Measurements from ENCODE around the gene RMND5B. TPM values are rescaled to one million over a fixed set of nuclear protein-coding genes. Genes with fewer than 3 reads are reported as not detected.

RMND5B gene
- total and polyA plus RNA-seq, 10 of the 15 experiments (the other 5 are each of a cell fraction or from before 2014, with no cell fraction given) = 1.6 to 50.7 (median 30.9) TPM

DNA sequence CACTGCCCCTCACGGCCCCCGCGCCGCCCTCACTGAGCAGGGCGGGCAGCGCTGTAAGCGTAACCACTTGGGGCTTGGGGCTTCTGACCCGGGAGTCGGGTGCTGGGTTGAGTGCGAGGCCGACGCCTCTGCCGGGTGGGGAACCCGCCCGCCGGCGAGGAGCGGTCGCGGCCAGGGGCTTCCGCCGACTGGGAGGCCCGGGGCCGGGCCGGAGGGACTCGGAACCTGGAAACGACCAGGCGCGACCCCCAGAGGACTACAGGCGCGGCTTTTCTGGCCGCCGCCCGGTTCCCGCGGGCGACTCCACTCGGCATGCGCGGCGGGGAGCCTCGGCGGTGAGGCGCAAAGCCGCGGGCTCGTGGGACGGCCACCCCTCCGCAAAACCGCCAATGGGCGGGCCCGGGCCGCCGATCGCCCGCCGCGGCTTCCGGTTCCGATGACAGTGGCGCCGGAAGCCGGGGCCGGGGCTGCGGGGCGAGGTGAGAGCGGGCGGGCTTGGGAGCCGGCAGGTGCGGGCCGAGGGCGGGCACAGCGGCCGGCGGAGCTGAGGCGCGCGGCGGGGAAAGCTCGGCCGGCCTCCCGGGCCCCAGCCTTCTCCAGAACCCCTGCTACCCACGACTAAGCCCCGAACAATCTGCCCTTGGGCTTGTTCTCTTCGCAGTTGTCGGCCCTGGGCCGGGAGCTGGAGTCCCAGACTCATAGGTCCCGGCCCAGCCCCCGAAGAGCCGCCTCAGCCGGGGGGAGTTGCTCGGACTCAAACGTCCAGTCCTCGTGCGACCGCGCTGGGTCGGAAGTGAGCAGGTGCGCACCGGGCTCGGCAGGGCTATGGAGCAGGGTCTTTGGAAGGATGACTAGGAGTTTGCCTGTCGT, at the start of gene RMND5B (continued):
- TF ChIP-seq, protein P1, sequence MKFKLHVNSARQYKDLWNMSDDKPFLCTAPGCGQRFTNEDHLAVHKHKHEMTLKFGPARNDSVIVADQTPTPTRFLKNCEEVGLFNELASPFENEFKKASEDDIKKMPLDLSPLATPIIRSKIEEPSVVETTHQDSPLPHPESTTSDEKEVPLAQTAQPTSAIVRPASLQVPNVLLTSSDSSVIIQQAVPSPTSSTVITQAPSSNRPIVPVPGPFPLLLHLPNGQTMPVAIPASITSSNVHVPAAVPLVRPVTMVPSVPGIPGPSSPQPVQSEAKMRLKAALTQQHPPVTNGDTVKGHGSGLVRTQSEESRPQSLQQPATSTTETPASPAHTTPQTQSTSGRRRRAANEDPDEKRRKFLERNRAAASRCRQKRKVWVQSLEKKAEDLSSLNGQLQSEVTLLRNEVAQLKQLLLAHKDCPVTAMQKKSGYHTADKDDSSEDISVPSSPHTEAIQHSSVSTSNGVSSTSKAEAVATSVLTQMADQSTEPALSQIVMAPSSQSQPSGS (IDR thresholded peaks at IDR 0.05; ENCODE audit: low read length) = no peak

DNA sequence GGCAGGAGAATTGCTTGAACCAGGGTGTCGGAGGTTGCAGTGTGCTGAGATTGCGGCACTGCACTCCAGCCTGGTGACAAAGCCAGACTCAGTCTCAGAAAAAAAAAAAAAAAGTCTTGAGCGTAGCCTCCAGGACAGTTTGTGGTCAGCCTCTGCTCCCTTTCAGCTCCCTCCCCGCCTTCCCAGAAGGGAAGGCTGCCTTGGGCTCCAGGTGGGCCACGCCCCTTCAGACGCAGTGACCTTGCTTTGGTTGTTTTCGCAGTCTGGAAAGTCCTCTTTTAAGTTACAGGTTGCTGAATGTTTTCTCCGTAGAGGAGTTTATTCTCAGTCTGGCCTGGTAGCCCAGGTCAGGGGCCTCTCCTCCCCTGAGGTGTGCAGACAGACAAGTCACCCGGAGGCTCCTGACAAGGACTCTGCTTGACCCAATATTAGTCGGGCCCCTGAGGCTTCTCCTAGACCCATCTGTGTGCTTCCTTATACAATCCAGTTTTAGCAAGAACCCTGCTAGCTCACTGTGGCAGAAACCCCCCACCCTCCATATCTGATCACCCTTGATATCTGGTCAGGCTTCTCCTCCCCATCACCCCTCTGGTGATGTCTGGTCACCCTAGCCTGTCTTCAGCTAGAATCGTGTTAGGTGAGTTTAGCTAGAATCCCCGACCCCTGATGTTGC, 49.1 kb upstream of the RMND5B start:
- WGBS (ENCODE audit: insufficient coverage, insufficient replicate concordance, low lambda C conversion rate, missing lambda C conversion rate) = 48% methylated on average over 12 of the region's 12 CpGs
- ChIA-PET RAD21 (ENCODE audit: unreplicated experiment) (no interaction called here), SMC1A (ENCODE audit: uncharacterized antibody, unreplicated experiment) (no interaction called here), POLR2A (no interaction called here), CTCF (interaction anchor here (0.8 kb wide), 1 partner anchor 64 kb away, joined by 3 read pairs; no protein-coding TSS in a partner anchor)
- no TSS peak for BruUV-seq (replicated peaks)
- Histone ChIP-seq H3K27me3 (replicated peaks in 1 of 2; ENCODE audit: control insufficient read depth in 2 of 2, insufficient read depth in 2 of 2, low read length in 1 of 2) (no peaks in the 10 kb centered on the region), H3K4me3 (no peak overlapping the region), H3K36me3 (ENCODE audit: control insufficient read depth in 2 of 2, insufficient read depth in 2 of 2, low read length in 1 of 2) (no peaks in the 10 kb centered on the region), H3K4me1 (ENCODE audit: control insufficient read depth, insufficient read depth, low read length) (no peaks in the 10 kb centered on the region), H3K4me2 (ENCODE audit: control insufficient read depth, insufficient read depth) (no peak overlapping the region), H3K9me3 (replicated peaks; ENCODE audit: control insufficient read depth, insufficient read depth, low read length) (no peaks in the 10 kb centered on the region), H3K79me2 (ENCODE audit: control insufficient read depth, insufficient read depth, low read length) (no peaks in the 10 kb centered on the region), H3K9ac (ENCODE audit: control insufficient read depth, insufficient read depth, low read length) (no peak overlapping the region), H4K20me1 (ENCODE audit: control insufficient read depth, insufficient read depth) (no peaks in the 10 kb centered on the region), H3K27ac (ENCODE audit: control insufficient read depth, insufficient read depth) (no peak overlapping the region), H2AFZ (ENCODE audit: control insufficient read depth, low read depth, low read length) (no peak overlapping the region)
- TF ChIP-seq RFX5 (IDR thresholded peaks at IDR 0.05; ENCODE audit: low read depth, low read length) (no peak), CBX5 (IDR thresholded peaks at IDR 0.05; ENCODE audit: low read depth) (no peak), ASH2L (IDR thresholded peaks at IDR 0.05; ENCODE audit: borderline replicate concordance, low read depth) (no peak), NR2F1 (conservative IDR thresholded peaks at IDR 0.05) (no peak)
- TF ChIP-seq, protein P2, sequence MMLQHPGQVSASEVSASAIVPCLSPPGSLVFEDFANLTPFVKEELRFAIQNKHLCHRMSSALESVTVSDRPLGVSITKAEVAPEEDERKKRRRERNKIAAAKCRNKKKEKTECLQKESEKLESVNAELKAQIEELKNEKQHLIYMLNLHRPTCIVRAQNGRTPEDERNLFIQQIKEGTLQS (IDR thresholded peaks at IDR 0.05; ENCODE audit: borderline replicate concordance, extremely low read depth, low read depth, low read length) = no peak
- ATAC-seq (no peak), FAIRE-seq (no peak), DNase-seq (ENCODE audit: low read depth, low spot score) (no peak)
- intact Hi-C loops (cut with micrococcal nuclease; ENCODE audit: unreplicated experiment) = no loop called here
- in situ Hi-C loops (cut with MboI) = no loop called here

All from GM12878 (cell line).